Activated naive CD8-positive, alpha-beta T cell treated with anti-CD3 and anti-CD28 coated beads, Interleukin-2, amount 10 ng/mL, durations not matched to agents 7 days and 5 days (primary cell): ENCODE results near the gene DHRS3. TPM values are rescaled to one million over a fixed set of nuclear protein-coding genes. Genes with fewer than 3 reads are reported as not detected.

Experiments
- ATAC-seq: fragments of 150-1000 bp; cut with Tn5 transposase; one replicate; pipeline ENCODE4 v1.10.0; 2021; ENCODE audit warnings: low read depth, moderate library complexity
- POLR2A ChIA-PET: fragments of 350-600 bp; sonication (Branson Sonifier 250); formaldehyde crosslinking; loops from one replicate; lab custom pipeline; 2021; ENCODE audit warnings: antibody characterized with exemption; lab: Charles Lee
- DNase-seq: peaks from one replicate; pipeline ENCODE4 v3.0.0; 2021
- H3K27ac Mint-ChIP-seq: one replicate; pipeline ENCODE4 v1.8.0; 2022; ENCODE audit warnings: mild to moderate bottlenecking, mixed read lengths
- H3K27me3 Mint-ChIP-seq: one replicate; pipeline ENCODE4 v1.8.0; 2022; ENCODE audit warnings: mild to moderate bottlenecking, moderate library complexity, mixed read lengths
- H3K36me3 Mint-ChIP-seq: one replicate; pipeline ENCODE4 v1.8.0; 2021; ENCODE audit warnings: mild to moderate bottlenecking, mixed read lengths
- H3K4me1 Mint-ChIP-seq: one replicate; pipeline ENCODE4 v1.8.0; 2021; ENCODE audit warnings: mixed read lengths
- H3K4me3 Mint-ChIP-seq: one replicate; pipeline ENCODE4 v1.8.0; 2022; ENCODE audit warnings: mild to moderate bottlenecking, moderate library complexity, mixed read lengths
- H3K9me3 Mint-ChIP-seq: one replicate; pipeline ENCODE4 v1.8.0; 2021; ENCODE audit warnings: mixed read lengths
- total RNA-seq, 2 experiments: library from RNA; stranded (reverse); gene quantifications; one replicate each; pipeline ENCODE4 v1.2.3, GENCODE V29; 2021

DHRS3 gene
- total RNA-seq, 2 experiments from 2014 or later, result 105 to 109 TPM

DNA sequence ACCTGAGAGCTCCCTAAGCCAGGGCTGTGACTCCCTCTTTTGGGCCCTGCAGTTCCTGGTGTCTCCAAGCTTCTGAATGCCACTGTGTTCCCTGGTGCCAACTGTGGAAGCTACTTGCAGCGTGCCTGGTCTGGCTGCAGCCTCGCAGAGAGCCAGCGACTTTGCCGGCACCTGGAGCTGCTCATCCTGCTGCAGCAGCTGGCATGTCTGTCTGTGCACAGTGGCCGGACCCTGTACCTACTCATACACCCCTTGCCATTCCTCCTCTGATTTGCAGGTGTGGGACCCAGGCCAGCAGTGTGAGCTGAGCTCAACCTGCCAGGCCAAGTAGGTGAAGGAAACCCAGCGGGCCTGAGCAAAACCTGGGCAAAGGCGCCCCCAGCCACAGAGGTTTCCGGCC is 13.6 kb upstream of the DHRS3 start:
- no peaks in the 10 kb centered on the region for H3K36me3 Mint-ChIP-seq
- DNase-seq (no peak), ATAC-seq (no peak)
- no peak overlapping the region for H3K4me3 Mint-ChIP-seq
- no peaks in the 10 kb centered on the region for H3K9me3 Mint-ChIP-seq
- POLR2A ChIA-PET, result interaction anchor here (1.3 kb wide), 1 partner anchor 14 kb away, joined by 4 read pairs; the partner anchor contains the start of gene DHRS3
- peaks cover 5% of the 10 kb centered on the region for H3K27me3 Mint-ChIP-seq
- H3K4me1 Mint-ChIP-seq, result peaks cover 17% of the 10 kb centered on the region
- H3K27ac Mint-ChIP-seq, result no peak overlapping the region

DNA sequence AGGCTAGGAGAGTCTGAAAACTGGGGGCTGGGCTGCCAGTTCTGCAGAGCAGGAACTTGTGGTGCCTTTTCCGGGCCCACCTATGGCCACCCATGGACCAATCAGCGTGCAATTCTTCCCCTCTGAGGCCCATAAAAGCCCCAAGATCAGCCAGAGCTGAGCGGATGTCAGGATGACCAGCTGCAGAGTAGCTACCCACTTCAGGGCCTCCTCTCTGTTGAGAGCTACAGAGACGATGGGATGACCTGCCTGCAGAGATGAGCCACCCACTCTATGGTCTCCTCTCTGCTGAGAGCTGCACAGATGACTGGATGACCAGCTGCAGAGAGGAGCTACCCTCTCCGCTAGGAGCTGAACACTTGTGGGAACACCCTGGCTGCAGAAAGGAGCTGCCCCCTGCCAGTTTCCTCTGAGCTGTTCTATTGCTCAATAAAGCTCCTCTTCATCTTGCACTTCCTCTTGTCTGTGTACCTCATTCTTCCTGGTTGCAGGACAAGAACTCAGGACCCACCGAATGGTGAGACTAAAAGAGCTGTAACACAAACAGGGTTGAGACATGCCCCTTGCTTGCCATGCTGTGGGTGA is 13.0 kb upstream of the DHRS3 start:
- DNase-seq (no peak), ATAC-seq (no peak)
- no peaks in the 10 kb centered on the region for H3K36me3 Mint-ChIP-seq
- H3K4me1 Mint-ChIP-seq, result peaks cover 17% of the 10 kb centered on the region
- POLR2A ChIA-PET, result interaction anchor here (1.3 kb wide), 1 partner anchor 13 kb away, joined by 4 read pairs; the partner anchor contains the start of gene DHRS3
- H3K27me3 Mint-ChIP-seq, result peaks cover 5% of the 10 kb centered on the region
- no peak overlapping the region for H3K27ac Mint-ChIP-seq
- H3K9me3 Mint-ChIP-seq, result no peaks in the 10 kb centered on the region
- H3K4me3 Mint-ChIP-seq, result no peak overlapping the region

DNA sequence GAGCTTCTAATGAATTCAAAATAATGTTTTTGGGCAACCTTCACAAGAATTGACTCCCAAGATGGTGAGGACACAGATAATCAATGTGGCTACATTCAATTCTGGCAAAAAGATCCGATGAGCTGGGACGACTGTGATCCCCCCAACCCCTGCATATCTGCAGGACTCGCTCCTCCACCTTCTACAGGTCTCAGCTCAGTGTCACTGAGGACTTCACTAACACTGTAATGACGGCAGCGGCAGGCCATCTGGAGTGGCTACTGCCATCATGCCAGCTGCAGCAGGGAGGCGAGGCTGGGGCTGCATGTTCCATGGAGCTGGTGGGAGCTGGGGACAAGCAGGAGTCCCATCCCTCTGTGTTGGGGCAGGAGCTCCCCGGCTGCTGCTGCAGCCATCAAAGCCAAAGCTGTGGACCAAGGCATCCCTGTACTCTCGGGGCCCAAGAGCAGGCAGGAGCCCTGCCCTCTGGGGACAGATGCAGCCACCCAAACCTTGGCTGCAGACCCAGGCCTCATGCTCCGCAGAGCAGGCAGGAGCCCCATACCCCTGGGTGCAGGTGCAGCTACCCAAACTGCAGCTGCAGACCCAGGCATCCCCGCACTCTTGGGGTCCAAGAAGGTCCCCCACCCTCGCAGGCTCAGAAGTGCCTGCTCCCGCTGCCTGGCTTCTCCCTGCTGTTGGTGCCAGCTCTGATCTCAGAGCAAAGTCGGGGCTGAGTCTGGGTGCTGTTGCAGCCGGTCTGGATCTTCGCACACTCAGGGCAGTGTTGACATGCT is 12.2 kb upstream of the DHRS3 start:
- Mint-ChIP-seq H3K27me3 (peaks cover 5% of the 10 kb centered on the region), H3K36me3 (no peaks in the 10 kb centered on the region), H3K4me1 (peaks cover 17% of the 10 kb centered on the region), H3K27ac (no peak overlapping the region), H3K4me3 (no peak overlapping the region), H3K9me3 (no peaks in the 10 kb centered on the region)
- POLR2A ChIA-PET, result no interaction called here
- DNase-seq (no peak), ATAC-seq (no peak)

DNA sequence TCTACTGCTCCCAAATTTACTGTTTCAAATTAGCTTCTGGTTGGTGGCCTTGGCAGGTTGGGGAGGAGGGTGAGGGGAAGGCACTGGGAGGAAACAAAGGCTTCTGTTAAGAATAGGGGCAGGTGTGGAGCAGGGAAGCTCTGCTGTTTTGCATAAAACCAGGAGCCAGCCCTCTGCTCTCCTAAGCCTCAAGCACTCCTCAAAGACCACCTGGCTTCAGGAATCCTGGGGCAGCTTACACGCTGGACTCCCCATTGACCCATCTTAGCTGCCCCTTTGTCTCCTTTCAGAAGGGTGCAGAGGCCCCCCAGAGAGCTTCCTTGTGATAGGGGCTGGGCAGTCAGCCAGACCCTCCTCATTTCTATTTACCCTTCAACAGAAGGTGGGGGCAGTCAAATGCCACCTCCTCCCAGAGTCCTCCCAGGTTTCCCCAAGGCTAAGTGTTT is 11.5 kb upstream of the DHRS3 start:
- H3K27me3 Mint-ChIP-seq, result peaks cover 5% of the 10 kb centered on the region
- POLR2A ChIA-PET, result no interaction called here
- peaks cover 17% of the 10 kb centered on the region for H3K4me1 Mint-ChIP-seq
- ATAC-seq (no peak), DNase-seq (no peak)
- H3K36me3 Mint-ChIP-seq, result no peaks in the 10 kb centered on the region
- H3K4me3 Mint-ChIP-seq, result no peak overlapping the region
- H3K27ac Mint-ChIP-seq, result no peak overlapping the region
- no peaks in the 10 kb centered on the region for H3K9me3 Mint-ChIP-seq

DNA sequence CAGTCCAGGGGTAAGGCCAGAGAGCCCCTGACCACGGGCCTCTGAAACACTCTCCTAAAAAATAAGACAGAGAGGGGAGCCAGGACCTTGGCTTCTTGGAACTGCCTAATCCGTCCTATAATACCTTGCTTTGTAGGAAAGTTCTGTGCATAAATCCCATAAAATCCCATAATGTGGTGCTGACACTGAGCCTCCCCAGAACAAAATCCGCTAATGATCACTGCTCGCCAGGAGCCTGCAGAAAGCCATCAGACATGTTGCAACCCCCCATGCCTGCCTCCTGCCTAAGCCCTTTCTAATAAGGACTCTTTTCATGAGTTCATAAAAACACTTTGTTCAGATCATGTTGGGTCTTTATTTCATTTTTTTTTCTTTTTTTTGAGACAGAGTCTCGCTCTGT is 9.3 kb upstream of the DHRS3 start:
- peaks cover 10% of the 10 kb centered on the region for H3K4me1 Mint-ChIP-seq
- no peak for ATAC-seq
- no peaks in the 10 kb centered on the region for H3K9me3 Mint-ChIP-seq
- no peak for DNase-seq
- POLR2A ChIA-PET, result no interaction called here
- no peak overlapping the region for H3K4me3 Mint-ChIP-seq
- no peak overlapping the region for H3K27ac Mint-ChIP-seq
- H3K36me3 Mint-ChIP-seq, result no peaks in the 10 kb centered on the region
- H3K27me3 Mint-ChIP-seq, result peaks cover 2% of the 10 kb centered on the region

DNA sequence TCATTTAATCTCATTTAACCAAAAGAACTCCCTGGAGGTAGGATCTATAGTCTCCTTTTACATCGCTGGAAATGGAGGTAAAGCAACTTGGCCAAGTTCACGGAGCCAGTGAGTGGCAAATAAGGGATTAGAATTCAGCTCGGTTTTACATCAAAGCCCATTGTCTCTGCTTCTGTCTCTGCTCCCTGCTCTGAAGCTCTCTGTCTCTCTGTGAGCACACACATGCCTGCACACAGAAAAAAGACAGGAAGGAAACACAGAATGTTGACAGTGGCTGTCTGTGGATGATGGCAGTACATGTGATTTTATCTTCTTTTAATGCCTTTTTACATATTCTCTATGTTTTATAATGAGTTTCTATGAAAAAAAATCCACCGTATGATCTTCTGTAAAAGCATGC is 8.9 kb upstream of the DHRS3 start:
- no peak overlapping the region for H3K4me3 Mint-ChIP-seq
- peaks cover 10% of the 10 kb centered on the region for H3K4me1 Mint-ChIP-seq
- ATAC-seq (no peak), DNase-seq (no peak)
- no peaks in the 10 kb centered on the region for H3K9me3 Mint-ChIP-seq
- H3K36me3 Mint-ChIP-seq, result no peaks in the 10 kb centered on the region
- POLR2A ChIA-PET, result interaction anchor here (0.5 kb wide), 1 partner anchor 318 kb away, joined by 8 read pairs; no protein-coding TSS in a partner anchor
- no peak overlapping the region for H3K27ac Mint-ChIP-seq
- peaks cover 2% of the 10 kb centered on the region for H3K27me3 Mint-ChIP-seq

DNA sequence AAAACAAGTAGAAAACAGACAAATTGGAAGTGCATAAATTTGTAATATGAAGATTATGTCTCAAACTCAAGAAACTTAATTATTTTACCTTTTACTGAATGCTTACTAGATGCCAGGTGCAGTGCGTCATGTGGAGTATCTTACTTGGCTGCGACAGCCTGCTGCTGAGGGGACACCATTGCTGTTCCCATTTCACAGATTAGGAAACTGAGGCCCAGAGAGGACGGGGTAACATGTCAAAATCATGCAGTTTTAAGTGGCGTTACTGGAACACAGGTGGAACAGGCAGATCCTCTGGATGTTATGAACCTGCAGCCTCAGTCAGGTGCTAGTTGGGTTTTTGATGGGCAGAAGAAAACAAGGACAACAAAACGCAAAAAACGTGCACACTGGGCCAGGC is 7.3 kb upstream of the DHRS3 start:
- Mint-ChIP-seq H3K4me1 (peaks cover 18% of the 10 kb centered on the region), H3K36me3 (no peaks in the 10 kb centered on the region), H3K9me3 (no peaks in the 10 kb centered on the region), H3K27ac (no peak overlapping the region), H3K27me3 (peaks cover 2% of the 10 kb centered on the region), H3K4me3 (no peak overlapping the region)
- DNase-seq, result no peak
- POLR2A ChIA-PET, result no interaction called here
- ATAC-seq, result no peak

DNA sequence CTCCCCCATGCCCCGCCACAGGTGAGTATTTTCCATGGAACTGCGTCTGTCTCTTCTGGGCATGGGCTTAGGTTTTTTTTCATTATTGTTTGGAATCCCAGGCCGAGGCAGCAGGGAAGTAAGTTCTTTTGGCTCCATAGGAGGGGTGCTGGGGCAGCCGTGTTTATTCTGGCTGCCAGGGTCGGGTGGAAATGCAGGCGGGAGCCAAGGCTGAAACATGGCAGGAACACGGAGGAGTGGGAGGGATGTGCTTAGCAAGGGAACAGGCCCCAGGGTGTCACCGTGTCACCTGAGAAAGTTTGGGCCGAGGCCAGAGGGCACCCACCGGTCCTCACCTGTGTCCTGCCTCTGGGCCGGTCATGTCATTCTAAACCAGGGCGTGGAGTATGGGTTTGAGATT is 4.5 kb upstream of the DHRS3 start:
- H3K4me1 Mint-ChIP-seq, result peaks cover 26% of the 10 kb centered on the region
- H3K27ac Mint-ChIP-seq, result no peak overlapping the region
- no peaks in the 10 kb centered on the region for H3K27me3 Mint-ChIP-seq
- H3K4me3 Mint-ChIP-seq, result no peak overlapping the region
- no peak for ATAC-seq
- DNase-seq, result no peak
- POLR2A ChIA-PET, result interaction anchor here (1.4 kb wide), 1 partner anchor 112 kb away, joined by 4 read pairs; no protein-coding TSS in a partner anchor
- peaks cover under 1% of the 10 kb centered on the region for H3K36me3 Mint-ChIP-seq
- H3K9me3 Mint-ChIP-seq, result no peaks in the 10 kb centered on the region

DNA sequence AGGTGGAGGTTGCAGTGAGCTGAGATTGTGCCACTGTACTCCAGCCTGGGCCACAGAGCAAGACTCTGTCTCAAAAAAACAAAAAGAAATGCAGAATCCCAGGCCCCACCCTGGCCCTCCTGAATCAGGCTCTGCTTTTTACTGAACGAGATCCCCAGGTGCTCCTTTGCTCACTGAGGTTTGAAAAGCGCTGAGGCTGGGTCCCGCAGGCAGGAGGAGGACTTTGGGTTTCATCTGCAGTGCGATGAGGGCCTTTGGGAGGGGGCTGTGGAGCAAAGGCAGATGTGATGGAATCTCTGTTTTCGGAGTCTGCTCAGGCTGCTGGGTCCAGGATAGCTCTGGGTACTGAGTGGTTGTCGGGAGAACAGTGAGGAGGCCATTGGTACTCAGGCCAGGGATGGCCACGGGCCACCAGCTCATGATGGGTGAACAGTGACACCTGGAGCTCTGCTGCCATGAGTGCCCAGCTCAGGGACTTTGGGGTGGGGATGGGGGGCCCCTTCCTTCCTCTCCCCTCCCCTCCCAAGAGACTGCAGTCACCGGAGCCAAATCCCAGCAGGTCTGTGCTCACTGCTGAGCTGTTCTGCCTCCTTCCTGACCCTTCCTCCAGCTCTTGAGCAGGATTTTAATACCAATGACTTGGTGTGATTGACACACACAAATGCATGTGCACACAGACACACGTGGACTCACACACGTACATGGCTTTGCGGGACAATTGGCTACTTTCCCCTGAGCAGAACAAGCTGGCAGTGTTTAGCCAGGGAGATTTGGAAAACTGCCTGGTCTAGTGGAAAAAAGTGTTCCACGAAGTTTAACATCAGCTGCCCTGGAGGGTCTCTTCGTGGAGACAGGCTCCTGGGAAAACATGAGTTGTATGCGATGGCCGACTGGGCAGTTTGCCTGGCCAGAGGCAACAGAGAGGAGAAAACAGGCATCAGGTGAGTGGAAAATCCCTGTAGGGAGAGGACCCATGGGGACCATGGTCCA is 3.6 kb upstream of the DHRS3 start:
- peaks cover 19% of the 10 kb centered on the region for H3K4me1 Mint-ChIP-seq
- no peak overlapping the region for H3K27ac Mint-ChIP-seq

DNA sequence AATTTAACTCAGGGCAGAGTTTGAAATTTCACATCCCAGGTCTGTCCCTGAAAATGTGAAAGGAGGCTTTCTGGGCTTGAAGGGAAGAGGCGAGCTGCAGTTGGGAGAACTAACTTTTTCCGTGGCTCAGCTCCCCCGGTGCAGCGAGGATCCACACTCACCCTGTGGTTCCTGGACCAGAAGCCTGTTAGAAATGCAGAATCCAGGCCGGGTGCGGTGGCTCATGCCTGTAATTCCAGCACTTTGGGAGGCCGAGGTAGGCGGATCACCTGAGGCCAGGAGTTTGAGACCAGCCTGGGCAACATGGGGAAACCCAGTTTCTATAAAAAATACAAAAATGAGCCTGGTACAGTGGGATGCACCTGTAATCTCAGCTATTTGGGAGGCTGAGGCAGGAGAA is 2.9 kb upstream of the DHRS3 start:
- POLR2A ChIA-PET, result interaction anchor here (0.6 to 7.7 kb wide), 7 partner anchors 17 to 302 kb away, joined by 3 to 122 read pairs (median 5); no protein-coding TSS in a partner anchor
- H3K27ac Mint-ChIP-seq, result peak overlapping the region; percentile 100
- DNase-seq (no peak), ATAC-seq (no peak)
- peaks cover 18% of the 10 kb centered on the region for H3K4me1 Mint-ChIP-seq
- no peaks in the 10 kb centered on the region for H3K9me3 Mint-ChIP-seq
- H3K4me3 Mint-ChIP-seq, result peak overlapping the region; percentile 100
- no peaks in the 10 kb centered on the region for H3K27me3 Mint-ChIP-seq
- peaks cover 7% of the 10 kb centered on the region for H3K36me3 Mint-ChIP-seq

More for the DNA sequence above, 3.6 kb upstream of the DHRS3 start:
- ATAC-seq (no peak), DNase-seq (no peak)
- H3K36me3 Mint-ChIP-seq, result peaks cover 2% of the 10 kb centered on the region
- H3K9me3 Mint-ChIP-seq, result no peaks in the 10 kb centered on the region
- no peaks in the 10 kb centered on the region for H3K27me3 Mint-ChIP-seq
- POLR2A ChIA-PET, result interaction anchor here (1.4 kb wide), 1 partner anchor 111 kb away, joined by 4 read pairs; no protein-coding TSS in a partner anchor
- no peak overlapping the region for H3K4me3 Mint-ChIP-seq

DNA sequence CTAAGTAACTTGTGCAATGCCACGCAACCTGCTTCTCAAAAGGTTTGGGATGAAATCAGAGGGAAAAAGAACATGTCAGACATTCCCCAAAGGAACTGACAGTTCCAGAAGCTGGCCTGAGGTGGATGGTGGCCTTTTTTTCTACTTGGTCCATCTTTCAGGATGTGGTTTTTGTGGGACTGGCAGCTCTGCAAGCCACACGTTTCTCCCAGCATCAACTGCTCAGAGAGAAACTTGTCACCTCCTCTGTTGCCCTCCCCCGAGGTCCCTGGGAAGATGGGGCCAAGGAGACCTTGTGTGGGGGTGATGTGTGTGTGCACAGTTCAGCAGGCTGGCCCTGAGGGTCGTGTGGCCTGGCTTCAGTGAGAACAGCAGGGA is 2.5 kb upstream of the DHRS3 start:
- ATAC-seq (no peak), DNase-seq (peak; percentile 59)
- H3K36me3 Mint-ChIP-seq, result peaks cover 11% of the 10 kb centered on the region
- peak overlapping the region; percentile 100 for H3K4me3 Mint-ChIP-seq
- H3K4me1 Mint-ChIP-seq, result peaks cover 18% of the 10 kb centered on the region
- no peaks in the 10 kb centered on the region for H3K9me3 Mint-ChIP-seq
- POLR2A ChIA-PET, result interaction anchor here (0.6 to 7.7 kb wide), 8 partner anchors 17 to 302 kb away, joined by 3 to 122 read pairs (median 33); no protein-coding TSS in a partner anchor
- peak overlapping the region; percentile 100 for H3K27ac Mint-ChIP-seq
- H3K27me3 Mint-ChIP-seq, result no peaks in the 10 kb centered on the region

DNA sequence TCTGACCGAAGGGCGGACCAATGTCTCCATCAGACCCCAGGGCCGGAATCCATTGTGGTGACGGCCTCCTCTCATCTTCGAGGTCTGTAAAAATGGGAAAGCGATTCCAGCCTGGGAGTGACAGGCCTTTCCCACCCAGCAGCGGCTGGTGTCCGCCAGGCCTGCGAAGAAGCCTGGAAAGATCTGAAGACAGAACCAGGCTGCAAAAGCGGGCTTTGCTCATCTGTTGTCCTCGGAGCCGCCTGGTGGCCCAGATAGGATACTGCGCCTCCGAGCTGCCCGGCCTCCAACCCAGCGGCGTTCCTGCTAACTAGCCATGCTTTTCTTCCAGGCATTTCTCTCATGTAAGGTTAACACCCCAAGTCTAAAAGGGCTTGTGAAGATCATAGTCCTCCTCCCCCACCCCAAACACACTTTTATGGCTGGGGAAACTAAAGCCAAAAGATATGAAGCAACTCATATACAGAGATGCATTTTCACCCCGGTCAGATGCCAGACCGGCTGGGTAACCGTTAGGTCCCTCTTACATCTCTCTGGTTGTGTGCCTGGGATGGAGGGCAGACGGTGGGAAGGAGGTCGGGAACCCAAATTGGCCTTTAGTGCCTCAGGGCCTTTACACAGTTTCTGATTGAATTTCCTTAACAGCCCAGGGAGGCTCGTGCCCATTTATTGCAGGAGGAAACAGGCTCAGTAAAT is 1.9 kb upstream of the DHRS3 start:
- ATAC-seq (peak; percentile 20), DNase-seq (peak; percentile 87)
- POLR2A ChIA-PET, result interaction anchor here (0.6 to 7.7 kb wide), 12 partner anchors 16 to 306 kb away, joined by 3 to 122 read pairs (median 8); no protein-coding TSS in a partner anchor
- H3K36me3 Mint-ChIP-seq, result peaks cover 14% of the 10 kb centered on the region
- H3K4me3 Mint-ChIP-seq, result peak overlapping the region; percentile 100
- peaks cover 19% of the 10 kb centered on the region for H3K4me1 Mint-ChIP-seq
- no peaks in the 10 kb centered on the region for H3K9me3 Mint-ChIP-seq
- H3K27ac Mint-ChIP-seq, result peak overlapping the region; percentile 100
- no peaks in the 10 kb centered on the region for H3K27me3 Mint-ChIP-seq
